HG03025 (cell line): ENCODE measurements around the gene FAM174C.
"Not testable (repeated sequence)": the region's sequence is repeated elsewhere in the genome, so short reads cannot be mapped to it uniquely, and the experiment has no call there.

Experiments used
- ATAC-seq: cut with Tn5 transposase; IDR thresholded peaks from one replicate; pipeline ENCODE4 v1.9.1; 2021; ENCODE audit warnings: mild to moderate bottlenecking, moderate library complexity; ENCODE audit not compliant: unreplicated experiment, low FRiP score

The FAM174C gene

DNA sequence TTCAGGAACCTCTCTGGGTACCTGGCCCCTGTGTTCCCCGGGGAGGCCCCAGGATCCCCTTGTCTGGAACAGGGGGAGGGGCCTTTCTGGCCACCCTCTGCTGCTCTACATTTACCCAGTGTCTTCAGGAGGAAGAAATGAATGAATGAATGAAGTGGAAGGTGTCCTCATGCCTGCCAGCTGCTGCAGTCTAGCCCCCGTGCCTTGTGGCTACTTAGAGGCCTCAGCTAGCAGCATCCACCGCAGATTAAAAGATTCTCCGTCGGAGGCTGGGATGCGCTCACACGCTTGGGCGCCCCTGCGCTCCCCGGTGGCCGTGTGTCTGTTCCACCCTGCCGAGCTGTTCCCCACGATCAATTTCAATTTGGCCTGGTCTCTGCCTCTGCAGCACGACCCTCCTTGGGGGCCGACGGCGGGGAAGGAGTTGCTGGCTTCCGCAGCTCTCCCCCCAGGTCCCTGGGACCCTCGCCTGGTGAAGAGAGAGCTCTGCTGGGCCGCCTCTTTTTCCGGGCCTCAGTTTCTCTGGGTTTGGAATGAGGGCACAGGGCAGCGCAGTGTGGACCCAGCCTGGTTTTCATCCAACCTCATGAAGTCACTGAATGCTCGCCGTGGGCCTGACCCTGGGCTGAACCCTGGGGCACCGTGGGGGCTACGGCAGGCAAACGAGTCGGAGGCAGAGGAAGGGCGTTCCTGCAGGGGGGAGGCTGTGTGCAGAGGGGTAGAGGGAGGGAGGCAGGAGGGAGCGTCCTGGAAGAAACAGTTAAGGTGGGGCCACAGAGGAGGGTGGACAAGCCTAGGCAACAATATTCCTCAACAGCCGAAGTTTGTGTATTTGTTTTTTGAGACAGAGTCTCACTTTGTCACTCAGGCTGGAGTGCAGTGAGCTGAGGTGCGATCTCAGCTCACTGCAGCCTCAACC is 38.6 kb downstream of the FAM174C start:
- ATAC-seq: no peak

GRCh38 chr19:1315470-1316166 is 40.3 kb downstream of the FAM174C start:
- no peak for ATAC-seq

DNA sequence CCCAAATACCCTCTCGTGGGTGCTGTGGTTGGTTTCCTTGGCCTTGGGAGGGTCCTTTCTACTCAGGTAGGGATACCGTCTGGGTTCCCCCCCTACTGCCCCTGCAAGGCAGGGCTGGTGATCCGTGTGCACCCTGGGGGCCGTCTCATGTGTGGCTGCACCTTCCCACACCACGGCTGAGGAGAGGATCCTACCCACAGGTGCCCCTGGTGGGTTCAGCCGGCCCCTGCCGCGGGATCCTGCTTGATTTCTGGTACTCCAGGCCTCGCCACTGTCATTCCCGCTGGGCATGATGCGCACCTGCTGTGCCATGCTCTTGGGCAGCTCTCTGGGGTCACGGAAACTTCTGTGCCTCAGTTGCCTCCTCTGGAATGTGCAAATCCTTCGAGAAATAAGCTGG is 41.1 kb downstream of the FAM174C start:
- no peak for ATAC-seq

GRCh38 chr19:1317274-1318003 is 42.1 kb downstream of the FAM174C start:
- ATAC-seq: no peak

DNA sequence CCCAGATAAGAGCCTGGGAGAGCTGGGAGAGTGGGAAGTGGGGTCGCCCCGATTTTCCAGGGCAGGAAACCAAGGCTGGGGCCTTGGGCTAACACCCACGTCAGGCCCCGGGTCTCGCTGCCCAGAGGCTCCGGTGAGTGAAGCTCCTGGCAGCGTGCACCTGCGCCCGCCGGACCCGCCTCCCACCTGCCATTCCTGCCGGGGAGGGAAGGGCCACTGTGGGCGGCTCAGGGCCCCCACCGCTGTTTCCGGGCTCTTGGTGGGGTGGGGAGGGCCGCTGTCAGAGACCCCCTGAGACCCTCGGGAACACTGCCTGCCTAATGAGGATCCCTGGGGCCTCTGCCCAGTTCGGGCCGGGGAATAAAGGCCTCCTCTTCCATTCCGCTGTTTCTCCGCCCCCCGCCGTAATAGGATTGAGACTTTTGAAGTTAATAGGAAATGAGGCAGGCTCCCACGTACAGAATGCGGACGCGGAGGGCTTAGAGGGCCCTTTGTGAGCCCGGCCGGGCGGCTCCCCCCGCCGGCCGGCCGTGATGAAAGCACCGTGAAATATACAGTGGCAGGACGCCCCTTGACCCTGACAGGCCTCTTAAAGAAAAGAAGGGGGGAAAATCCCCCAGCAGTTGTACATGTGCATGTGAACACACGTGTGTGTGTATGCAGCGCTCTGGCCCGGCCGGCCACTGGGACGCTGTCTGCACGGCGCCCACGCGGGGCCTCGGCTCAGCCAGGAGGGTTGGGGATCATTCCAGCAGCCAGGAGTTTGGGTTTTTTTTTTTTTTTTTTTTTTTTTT is 43.5 kb downstream of the FAM174C start:
- ATAC-seq: no peak

DNA sequence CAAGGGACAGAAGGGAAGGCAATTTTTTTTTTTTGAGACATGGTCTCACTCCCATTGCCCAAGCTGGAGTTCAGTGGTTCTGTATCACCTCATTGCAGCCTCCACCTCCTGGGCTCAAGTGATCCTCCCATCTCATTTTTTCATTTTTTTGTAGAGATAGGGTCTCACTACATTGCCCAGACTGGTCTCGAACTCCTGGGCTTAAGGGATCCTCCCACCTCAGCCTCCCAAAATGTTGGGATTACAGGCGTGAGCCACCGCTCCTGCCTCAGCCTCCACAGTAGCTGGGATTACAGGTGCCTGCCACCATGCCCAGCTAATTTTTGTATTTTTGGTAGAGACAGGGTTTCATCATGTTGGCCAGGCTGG is 44.9 kb downstream of the FAM174C start:
- ATAC-seq: not testable (repeated sequence)

DNA sequence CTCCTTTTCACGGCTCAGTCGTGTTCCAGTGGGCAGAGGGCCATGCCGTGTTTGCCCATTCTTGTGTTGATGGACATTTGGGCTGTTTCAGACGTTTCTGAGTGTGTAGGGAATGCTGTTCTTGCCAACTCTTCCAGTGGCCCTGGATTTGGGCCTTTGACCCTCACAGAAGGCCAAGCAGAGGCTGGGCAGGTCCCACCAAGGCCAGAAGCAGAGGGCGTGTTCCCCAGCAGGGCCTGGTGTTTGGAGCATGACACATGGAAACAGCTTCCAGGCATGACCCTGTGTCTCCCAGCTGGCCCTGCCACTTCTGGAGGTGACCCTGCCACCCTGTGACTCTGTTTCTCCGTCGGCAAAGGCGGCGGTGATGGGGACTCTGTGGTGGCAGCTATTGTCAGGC is 46.2 kb downstream of the FAM174C start:
- no peak for ATAC-seq

DNA sequence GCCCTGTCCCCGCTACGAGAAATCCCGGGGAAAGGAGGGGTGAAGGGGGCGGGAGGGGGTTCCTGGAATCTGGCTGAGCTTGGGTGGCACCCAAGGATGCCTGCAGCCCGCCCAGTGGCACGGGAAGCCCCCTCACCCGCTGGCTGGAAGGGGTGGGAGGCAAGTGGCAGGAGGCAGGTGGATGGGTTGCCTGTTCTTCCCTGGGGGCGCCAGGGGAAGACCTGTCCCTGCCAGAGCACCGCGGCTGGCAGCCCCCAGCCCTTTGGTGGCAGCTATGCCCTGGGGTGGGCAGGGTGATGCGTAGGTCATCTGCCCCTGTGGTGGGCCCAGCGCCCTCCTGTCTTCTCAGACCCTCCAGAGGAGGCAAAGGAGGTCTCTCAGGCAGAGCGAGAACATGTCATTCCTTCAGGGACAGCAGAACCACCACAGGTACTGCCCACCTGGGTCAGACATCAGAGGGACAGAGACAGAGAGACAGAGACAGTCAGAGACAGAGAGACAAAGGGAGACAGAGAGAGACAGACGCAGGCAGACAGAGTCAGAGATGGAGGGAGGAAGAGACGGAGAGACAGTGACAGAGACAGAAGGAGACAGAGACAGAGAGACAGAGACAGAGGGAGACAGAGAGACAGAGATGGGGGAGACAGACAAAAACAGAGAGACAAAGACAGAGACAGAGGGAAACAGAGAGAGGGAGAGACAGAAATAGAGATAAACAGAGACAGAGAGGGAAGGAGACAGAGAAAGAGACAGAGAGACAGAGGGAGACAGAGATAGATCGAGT is 47.1 kb downstream of the FAM174C start:
- ATAC-seq: no peak

DNA sequence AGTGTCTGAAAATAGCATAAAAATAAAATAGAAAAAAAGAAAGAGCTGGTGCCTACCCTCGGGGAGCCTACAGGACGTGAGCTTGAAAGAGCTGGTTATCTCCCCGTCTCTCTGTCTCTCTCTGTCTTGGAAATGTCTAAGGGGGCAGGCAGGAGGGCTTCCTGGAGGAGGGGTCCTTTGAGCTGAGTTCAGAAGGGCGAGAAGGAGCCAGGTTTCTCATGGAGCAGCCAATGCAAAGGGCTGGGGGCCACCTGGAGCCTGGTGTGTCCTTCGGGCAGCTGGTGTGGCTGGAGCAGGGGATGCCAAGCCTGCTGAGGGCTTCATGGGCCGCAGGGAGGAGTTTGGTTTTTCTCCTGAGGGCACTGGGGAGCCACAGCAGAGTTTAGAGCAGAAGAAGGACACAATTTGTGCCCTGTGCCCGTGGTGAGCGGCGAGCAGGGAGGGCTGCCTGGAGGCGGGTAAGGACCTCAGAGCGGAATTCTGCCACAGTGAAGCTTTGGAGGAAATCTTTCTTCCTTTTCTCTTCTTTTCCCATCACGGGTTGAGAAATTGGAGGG is 49.0 kb downstream of the FAM174C start:
- no peak for ATAC-seq

GRCh38 chr19:1324806-1325567 is 49.7 kb downstream of the FAM174C start:
- ATAC-seq: no peak

DNA sequence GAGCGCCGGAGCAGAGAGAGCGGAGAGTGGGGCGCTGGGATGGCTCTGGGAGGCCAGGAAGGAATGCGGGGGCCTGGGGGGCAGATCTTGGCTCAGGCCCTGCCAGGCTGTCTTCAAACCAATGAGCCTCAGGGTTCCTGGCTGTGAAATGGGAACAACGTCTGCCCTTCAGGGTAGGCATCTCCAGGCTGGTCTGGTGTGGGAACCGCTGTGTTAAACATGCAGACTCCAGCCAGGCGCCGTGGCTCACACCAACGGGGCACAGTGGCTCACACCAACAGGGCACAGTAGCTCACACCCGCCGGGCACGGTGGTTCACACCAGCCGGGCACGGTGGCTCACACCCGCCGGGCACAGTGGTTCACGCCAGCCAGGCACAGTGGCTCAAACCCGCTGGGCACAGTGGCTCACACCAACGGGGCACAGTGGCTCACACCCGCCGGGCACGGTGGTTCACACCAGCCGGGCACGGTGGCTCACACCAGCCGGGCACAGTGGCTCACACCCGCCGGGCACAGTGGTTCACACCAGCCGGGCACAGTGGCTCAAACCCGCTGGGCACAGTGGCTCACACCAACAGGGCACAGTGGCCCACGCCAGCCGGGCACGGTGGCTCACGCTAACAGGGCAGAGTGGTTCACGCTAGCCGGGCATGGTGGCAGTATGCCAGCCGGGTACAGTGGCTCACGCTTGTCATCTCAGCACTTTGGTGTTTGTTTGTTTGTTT is 50.4 kb downstream of the FAM174C start:
- no peak for ATAC-seq

- ATAC-seq: no peak
Observed at GRCh38 chr19:1327125-1327524, 51.8 kb downstream of the FAM174C start.
